Measurements from ENCODE around the gene HEMK1. TPM values are rescaled to one million over a fixed set of nuclear protein-coding genes. Genes with fewer than 3 reads are reported as not detected.

The HEMK1 gene
- total and polyA plus RNA-seq, 2 of the 8 experiments (the other 6 are each of a cell fraction or from before 2014, with no cell fraction given) = 9.7 to 10.6 TPM

GRCh38 chr3:50632450-50632849 is 63.1 kb downstream of the HEMK1 start:
- Histone ChIP-seq H3K4me3 (ENCODE audit: extremely low read depth in 1 of 4, insufficient read depth in 2 of 4, low read depth in 3 of 4, low read length in 4 of 4) (no peak overlapping the region), H3K4ac (replicated peaks; ENCODE audit: insufficient read length, low read depth, low read length) (no peak overlapping the region)
- no peak for FAIRE-seq

More at GRCh38 chr3:50632450-50632849, 63.1 kb downstream of the HEMK1 start:
- Histone ChIP-seq H4K20me1 (replicated peaks in 1 of 2; ENCODE audit: control insufficient read depth in 1 of 2, insufficient read depth in 2 of 2, low read length in 2 of 2) (peaks cover 0 to 14% of the 10 kb centered on the region in 2 experiments), H3K14ac (ENCODE audit: insufficient read length) (no peak overlapping the region), H3K27ac (ENCODE audit: low read depth, low read length) (no peak overlapping the region), H3K18ac (ENCODE audit: extremely low read depth, low read length) (no peak overlapping the region), H2BK12ac (ENCODE audit: low read depth, low read length) (no peak overlapping the region), H2AK5ac (ENCODE audit: low read depth, low read length) (no peak overlapping the region), H3K4me2 (ENCODE audit: insufficient read depth in 1 of 2, low read depth in 2 of 2, low read length in 2 of 2) (no peak overlapping the region), H2AFZ (ENCODE audit: low read length) (no peak overlapping the region), H4K91ac (replicated peaks; ENCODE audit: insufficient read length, low read length) (no peak overlapping the region), H2BK5ac (ENCODE audit: low read depth, low read length) (no peak overlapping the region), H4K8ac (ENCODE audit: extremely low read depth, insufficient read depth, low read length) (no peak overlapping the region), H3K9me3 (ENCODE audit: insufficient read depth in 2 of 2, low read depth in 1 of 2, low read length in 1 of 2) (no peaks in the 10 kb centered on the region), H3K79me2 (ENCODE audit: control insufficient read depth in 1 of 2, insufficient read depth in 2 of 2, low read length in 2 of 2) (peaks cover 0 to 33% of the 10 kb centered on the region in 2 experiments; a peak in 1 of 4 replicates), H2BK20ac (ENCODE audit: low read length) (no peak overlapping the region), H3K56ac (replicated peaks; ENCODE audit: insufficient read length, low read depth, low read length) (no peak overlapping the region), H2BK120ac (replicated peaks; ENCODE audit: low read depth, low read length) (no peak overlapping the region), H3K23me2 (ENCODE audit: low read depth, low read length) (0 out of 2 replicates have a peak, but pooled peaks cover 1% of the 10 kb centered on the region), H3K23ac (ENCODE audit: insufficient read length) (no peak overlapping the region), H3K9ac (replicated peaks in 1 of 4; ENCODE audit: extremely low read depth in 1 of 4, low read depth in 3 of 4, low read length in 3 of 4) (no peak overlapping the region), H2BK15ac (ENCODE audit: low read length) (no peak overlapping the region), H3K79me1 (ENCODE audit: low read depth, low read length) (peaks cover 6% of the 10 kb centered on the region; the same call in 1 of the 2 replicates), H4K5ac (ENCODE audit: insufficient read length, low read depth, low read length) (no peak overlapping the region), H3K36me3 (ENCODE audit: control insufficient read depth in 2 of 4, insufficient read depth in 4 of 4, low read length in 3 of 4) (no peaks in the 10 kb centered on the region), H3K4me1 (replicated peaks in 1 of 4; ENCODE audit: control insufficient read depth in 3 of 4, insufficient read depth in 4 of 4, low read length in 3 of 4) (peaks cover 4 to 16% (median 8%) of the 10 kb centered on the region in 4 experiments), H3K27me3 (replicated peaks in 1 of 4; ENCODE audit: control insufficient read depth in 3 of 4, extremely low read depth in 1 of 4, insufficient read depth in 3 of 4, low read length in 3 of 4) (no peaks in the 10 kb centered on the region)
- ChIA-PET POLR2A (ENCODE audit: partially characterized antibody) (interaction anchor here (2.8 kb wide), 1 partner anchor 20 kb away, joined by 9 read pairs; no protein-coding TSS in a partner anchor), CTCF (ENCODE audit: partially characterized antibody) (interaction anchor here (0.9 to 63.8 kb wide), 6 partner anchors 11 to 347 kb away, joined by 3 to 1262 read pairs (median 433); partner anchors contain the start of genes C3orf18, CISH, DOCK3 and HEMK1)
- WGBS, 2 experiments (ENCODE audit: extremely low coverage in 1 of 2, insufficient coverage in 1 of 2, insufficient read length in 1 of 2, insufficient replicate concordance in 2 of 2, low coverage in 1 of 2, low lambda C conversion rate in 2 of 2, missing lambda C conversion rate in 1 of 2) = 84% methylated on average over 5 of the region's 5 CpGs; no CpG with 5 or more reads in 1 of the 2 experiments
- TF ChIP-seq EZH2 (IDR thresholded peaks at IDR 0.05; ENCODE audit: low read depth, low read length, severe bottlenecking) (no peak), TEAD4 (IDR thresholded peaks at IDR 0.05; ENCODE audit: low read depth, low read length) (no peak), TBP (IDR thresholded peaks at IDR 0.05; ENCODE audit: low read depth, low read length) (no peak), NRF1 (IDR thresholded peaks at IDR 0.05; ENCODE audit: low read depth, low read length) (no peak), TAF1 (IDR thresholded peaks at IDR 0.05; ENCODE audit: low read depth, low read length) (no peak)
- TF ChIP-seq, protein P1, sequence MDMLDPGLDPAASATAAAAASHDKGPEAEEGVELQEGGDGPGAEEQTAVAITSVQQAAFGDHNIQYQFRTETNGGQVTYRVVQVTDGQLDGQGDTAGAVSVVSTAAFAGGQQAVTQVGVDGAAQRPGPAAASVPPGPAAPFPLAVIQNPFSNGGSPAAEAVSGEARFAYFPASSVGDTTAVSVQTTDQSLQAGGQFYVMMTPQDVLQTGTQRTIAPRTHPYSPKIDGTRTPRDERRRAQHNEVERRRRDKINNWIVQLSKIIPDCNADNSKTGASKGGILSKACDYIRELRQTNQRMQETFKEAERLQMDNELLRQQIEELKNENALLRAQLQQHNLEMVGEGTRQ (IDR thresholded peaks at IDR 0.05; ENCODE audit: low read length) = no peak
- DNase-seq (ENCODE audit: low read depth in 1 of 2, low spot score in 2 of 2) = no peak
